Epithelial cell of esophagus (primary cell): ENCODE measurements around the gene SINHCAF.

ENCODE experiments used
- DNase-seq: peaks from one replicate; pipeline ENCODE4 v3.0.0; 2010; ENCODE audit warnings: low read depth
- H3K4me3 ChIP-seq: 2 replicates; pipeline ENCODE4 v1.5.1; 2011; ENCODE audit warnings: mild to moderate bottlenecking, low read length, control low read depth
- CTCF ChIP-seq: IDR thresholded peaks from 2 replicates; pipeline ENCODE4 v1.5.1; 2011; ENCODE audit warnings: low read depth, mild to moderate bottlenecking, low read length, control low read depth, inconsistent platforms; ENCODE audit not compliant: insufficient read depth; ENCODE audit errors: missing control alignments

SINHCAF gene

GRCh38 chr12:31315784-31316465 is 10.0 kb downstream of the SINHCAF start:
- no peak for TF ChIP-seq CTCF
- no peak for DNase-seq

GRCh38 chr12:31315044-31315715 is 10.8 kb downstream of the SINHCAF start:
- no peak overlapping the region for H3K4me3 ChIP-seq
- DNase-seq, result no peak
- no peak for TF ChIP-seq CTCF

More at GRCh38 chr12:31315784-31316465, 10.0 kb downstream of the SINHCAF start:
- H3K4me3 ChIP-seq, result no peak overlapping the region

GRCh38 chr12:31312431-31312830 is 13.5 kb downstream of the SINHCAF start:
- no peak overlapping the region for H3K4me3 ChIP-seq
- no peak for TF ChIP-seq CTCF
- DNase-seq, result no peak

- H3K4me3 ChIP-seq, result no peak overlapping the region
- no peak for DNase-seq
- no peak for TF ChIP-seq CTCF
These were observed 14.2 kb downstream of the SINHCAF start for GRCh38 chr12:31311634-31312258.

GRCh38 chr12:31310488-31310887 is 15.5 kb downstream of the SINHCAF start:
- H3K4me3 ChIP-seq, result no peak overlapping the region
- DNase-seq, result no peak
- TF ChIP-seq CTCF, result no peak

- no peak overlapping the region for H3K4me3 ChIP-seq
- TF ChIP-seq CTCF, result no peak
- no peak for DNase-seq
These were observed 16.7 kb downstream of the SINHCAF start for GRCh38 chr12:31309279-31309678.
